HG02759 (cell line): ENCODE data around the gene CFAP298.
A peak's percentile ranks its signal among the peaks of the same experiment; 100 is the strongest.
"Not testable (repeated sequence)": the region's sequence is repeated elsewhere in the genome, so short reads cannot be mapped to it uniquely, and the experiment has no call there.

Experiments
- ATAC-seq: cut with Tn5 transposase; IDR thresholded peaks from one replicate; pipeline ENCODE4 v1.9.1; 2021; ENCODE audit warnings: mild to moderate bottlenecking, moderate library complexity; ENCODE audit not compliant: unreplicated experiment

Gene CFAP298

GRCh38 chr21:32612075-32612998, at the start of gene CFAP298:
CFAP298 (minus strand) TSS chr21:32612377; CDS start chr21:32612243, 134 bp downstream.
- ATAC-seq = peak; percentile 93

GRCh38 chr21:32661026-32661782, 49.0 kb upstream of the CFAP298 start:
- ATAC-seq = not testable (repeated sequence)

GRCh38 chr21:32658524-32658923, 46.3 kb upstream of the CFAP298 start:
- no peak for ATAC-seq

- ATAC-seq = peak; percentile 61
Measured at GRCh38 chr21:32653326-32653901, 41.2 kb upstream of the CFAP298 start.

GRCh38 chr21:32648165-32648564, 36.0 kb upstream of the CFAP298 start:
- no peak for ATAC-seq

- no peak for ATAC-seq
Measured at GRCh38 chr21:32645261-32646182, 33.3 kb upstream of the CFAP298 start.

GRCh38 chr21:32641710-32642698, 29.8 kb upstream of the CFAP298 start:
- no peak for ATAC-seq

GRCh38 chr21:32626621-32627196, 14.5 kb upstream of the CFAP298 start:
- no peak for ATAC-seq

- ATAC-seq = not testable (repeated sequence)
Measured at GRCh38 chr21:32618218-32618617, 6.0 kb upstream of the CFAP298 start.

GRCh38 chr21:32613436-32614043, 1.4 kb upstream of the CFAP298 start:
- no peak for ATAC-seq

- ATAC-seq = no peak
Measured at GRCh38 chr21:32612999-32613337, 791 bp upstream of the CFAP298 start.

GRCh38 chr21:32611471-32611997, 643 bp downstream of the CFAP298 start:
- ATAC-seq = peak; percentile 14

GRCh38 chr21:32610940-32611339, 1.2 kb downstream of the CFAP298 start:
- ATAC-seq = not testable (repeated sequence)

GRCh38 chr21:32608851-32609250, 3.3 kb downstream of the CFAP298 start:
- no peak for ATAC-seq

GRCh38 chr21:32605469-32605868, 6.7 kb downstream of the CFAP298 start:
- no peak for ATAC-seq

- ATAC-seq = no peak
Measured at GRCh38 chr21:32604464-32604863, 7.7 kb downstream of the CFAP298 start.

GRCh38 chr21:32603131-32603530, 9.0 kb downstream of the CFAP298 start:
- ATAC-seq = no peak

GRCh38 chr21:32602099-32602498, 10.1 kb downstream of the CFAP298 start:
- ATAC-seq = no peak
